ENCODE data around the gene RRP8. TPM values are rescaled to one million over a fixed set of nuclear protein-coding genes. Genes with fewer than 3 reads are reported as not detected.

RRP8 gene
- total RNA-seq, 4 donors from 2014 or later = 10.9 to 23.5 (median 15.7) TPM

- Histone ChIP-seq H3K27ac (no peak overlapping the region), H3K4me1 (peaks cover 0 to 20% (median 4%) of the 10 kb centered on the region in 3 donors), H3K27me3 (no peaks in the 10 kb centered on the region), H3K36me3 (peaks cover 0 to 26% (median 0%) of the 10 kb centered on the region in 3 donors), H3K9me3 (no peaks in the 10 kb centered on the region), H3K4me3 (no peak overlapping the region)
- no peak for TF ChIP-seq POLR2A (IDR thresholded peaks at IDR 0.05)
- no peak for TF ChIP-seq CTCF (IDR thresholded peaks at IDR 0.05)
- no peak for DNase-seq
- intact Hi-C loops (cut with DNase I) = no loop called here
- 83 to 86% methylated on average over 3 to 5 of the region's 5 CpGs for WGBS, 2 donors
These were observed 33.7 kb downstream of the RRP8 start for GRCh38 chr11:6569706-6570105.

- intact Hi-C loops (cut with DNase I) = no loop called here
- peaks cover 0 to 20% (median 4%) of the 10 kb centered on the region in 3 donors for H3K4me1 ChIP-seq
- no peaks in the 10 kb centered on the region for H3K27me3 ChIP-seq
- no peak overlapping the region for H3K27ac ChIP-seq
- no peak for TF ChIP-seq CTCF (IDR thresholded peaks at IDR 0.05)
- TF ChIP-seq POLR2A (IDR thresholded peaks at IDR 0.05) = no peak
- peaks cover 0 to 26% (median 0%) of the 10 kb centered on the region in 3 donors for H3K36me3 ChIP-seq
- no peak overlapping the region for H3K4me3 ChIP-seq
- H3K9me3 ChIP-seq = no peaks in the 10 kb centered on the region
- no peak for DNase-seq
- WGBS, 2 donors = 39 to 60% methylated on average over 3 of the region's 4 CpGs
These were observed 35.1 kb downstream of the RRP8 start for GRCh38 chr11:6568191-6568918.

GRCh38 chr11:6567371-6567745 lies 36.1 kb downstream of the RRP8 start:
- no peak overlapping the region for H3K27ac ChIP-seq
- H3K4me3 ChIP-seq = no peak overlapping the region
- DNase-seq = no peak
- WGBS, 2 donors = 100% methylated on average over 1 of the region's 7 CpGs; no CpG with 5 or more reads in 1 of the 2 donors
- peaks cover 0 to 20% (median 4%) of the 10 kb centered on the region in 3 donors for H3K4me1 ChIP-seq
- peaks cover 0 to 31% (median 0%) of the 10 kb centered on the region in 3 donors for H3K36me3 ChIP-seq
- H3K27me3 ChIP-seq = no peaks in the 10 kb centered on the region
- H3K9me3 ChIP-seq = no peaks in the 10 kb centered on the region
- TF ChIP-seq CTCF (IDR thresholded peaks at IDR 0.05) = no peak
- TF ChIP-seq POLR2A (IDR thresholded peaks at IDR 0.05) = no peak
- intact Hi-C loops (cut with DNase I) = no loop called here

GRCh38 chr11:6566704-6567370 lies 36.6 kb downstream of the RRP8 start:
- no peak overlapping the region for H3K4me3 ChIP-seq
- no peaks in the 10 kb centered on the region for H3K9me3 ChIP-seq
- peaks cover 0 to 31% (median 0%) of the 10 kb centered on the region in 3 donors for H3K36me3 ChIP-seq
- no peaks in the 10 kb centered on the region for H3K27me3 ChIP-seq
- intact Hi-C loops (cut with DNase I) = no loop called here
- WGBS, 2 donors = 81 to 97% methylated on average over 10 of the region's 13 CpGs
- H3K4me1 ChIP-seq = peaks cover 0 to 17% (median 4%) of the 10 kb centered on the region in 3 donors
- H3K27ac ChIP-seq = no peak overlapping the region
- no peak for DNase-seq
- no peak for TF ChIP-seq CTCF (IDR thresholded peaks at IDR 0.05)
- TF ChIP-seq POLR2A (IDR thresholded peaks at IDR 0.05) = no peak
